ENCODE results near the gene SBNO2. TPM values are rescaled to one million over a fixed set of nuclear protein-coding genes. Genes with fewer than 3 reads are reported as not detected.

Gene SBNO2, protein sequence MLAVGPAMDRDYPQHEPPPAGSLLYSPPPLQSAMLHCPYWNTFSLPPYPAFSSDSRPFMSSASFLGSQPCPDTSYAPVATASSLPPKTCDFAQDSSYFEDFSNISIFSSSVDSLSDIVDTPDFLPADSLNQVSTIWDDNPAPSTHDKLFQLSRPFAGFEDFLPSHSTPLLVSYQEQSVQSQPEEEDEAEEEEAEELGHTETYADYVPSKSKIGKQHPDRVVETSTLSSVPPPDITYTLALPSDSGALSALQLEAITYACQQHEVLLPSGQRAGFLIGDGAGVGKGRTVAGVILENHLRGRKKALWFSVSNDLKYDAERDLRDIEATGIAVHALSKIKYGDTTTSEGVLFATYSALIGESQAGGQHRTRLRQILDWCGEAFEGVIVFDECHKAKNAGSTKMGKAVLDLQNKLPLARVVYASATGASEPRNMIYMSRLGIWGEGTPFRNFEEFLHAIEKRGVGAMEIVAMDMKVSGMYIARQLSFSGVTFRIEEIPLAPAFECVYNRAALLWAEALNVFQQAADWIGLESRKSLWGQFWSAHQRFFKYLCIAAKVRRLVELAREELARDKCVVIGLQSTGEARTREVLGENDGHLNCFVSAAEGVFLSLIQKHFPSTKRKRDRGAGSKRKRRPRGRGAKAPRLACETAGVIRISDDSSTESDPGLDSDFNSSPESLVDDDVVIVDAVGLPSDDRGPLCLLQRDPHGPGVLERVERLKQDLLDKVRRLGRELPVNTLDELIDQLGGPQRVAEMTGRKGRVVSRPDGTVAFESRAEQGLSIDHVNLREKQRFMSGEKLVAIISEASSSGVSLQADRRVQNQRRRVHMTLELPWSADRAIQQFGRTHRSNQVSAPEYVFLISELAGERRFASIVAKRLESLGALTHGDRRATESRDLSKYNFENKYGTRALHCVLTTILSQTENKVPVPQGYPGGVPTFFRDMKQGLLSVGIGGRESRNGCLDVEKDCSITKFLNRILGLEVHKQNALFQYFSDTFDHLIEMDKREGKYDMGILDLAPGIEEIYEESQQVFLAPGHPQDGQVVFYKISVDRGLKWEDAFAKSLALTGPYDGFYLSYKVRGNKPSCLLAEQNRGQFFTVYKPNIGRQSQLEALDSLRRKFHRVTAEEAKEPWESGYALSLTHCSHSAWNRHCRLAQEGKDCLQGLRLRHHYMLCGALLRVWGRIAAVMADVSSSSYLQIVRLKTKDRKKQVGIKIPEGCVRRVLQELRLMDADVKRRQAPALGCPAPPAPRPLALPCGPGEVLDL (N-terminal part only)
- 48.6 and 75.7 TPM in 2 replicates for total RNA-seq

DNA sequence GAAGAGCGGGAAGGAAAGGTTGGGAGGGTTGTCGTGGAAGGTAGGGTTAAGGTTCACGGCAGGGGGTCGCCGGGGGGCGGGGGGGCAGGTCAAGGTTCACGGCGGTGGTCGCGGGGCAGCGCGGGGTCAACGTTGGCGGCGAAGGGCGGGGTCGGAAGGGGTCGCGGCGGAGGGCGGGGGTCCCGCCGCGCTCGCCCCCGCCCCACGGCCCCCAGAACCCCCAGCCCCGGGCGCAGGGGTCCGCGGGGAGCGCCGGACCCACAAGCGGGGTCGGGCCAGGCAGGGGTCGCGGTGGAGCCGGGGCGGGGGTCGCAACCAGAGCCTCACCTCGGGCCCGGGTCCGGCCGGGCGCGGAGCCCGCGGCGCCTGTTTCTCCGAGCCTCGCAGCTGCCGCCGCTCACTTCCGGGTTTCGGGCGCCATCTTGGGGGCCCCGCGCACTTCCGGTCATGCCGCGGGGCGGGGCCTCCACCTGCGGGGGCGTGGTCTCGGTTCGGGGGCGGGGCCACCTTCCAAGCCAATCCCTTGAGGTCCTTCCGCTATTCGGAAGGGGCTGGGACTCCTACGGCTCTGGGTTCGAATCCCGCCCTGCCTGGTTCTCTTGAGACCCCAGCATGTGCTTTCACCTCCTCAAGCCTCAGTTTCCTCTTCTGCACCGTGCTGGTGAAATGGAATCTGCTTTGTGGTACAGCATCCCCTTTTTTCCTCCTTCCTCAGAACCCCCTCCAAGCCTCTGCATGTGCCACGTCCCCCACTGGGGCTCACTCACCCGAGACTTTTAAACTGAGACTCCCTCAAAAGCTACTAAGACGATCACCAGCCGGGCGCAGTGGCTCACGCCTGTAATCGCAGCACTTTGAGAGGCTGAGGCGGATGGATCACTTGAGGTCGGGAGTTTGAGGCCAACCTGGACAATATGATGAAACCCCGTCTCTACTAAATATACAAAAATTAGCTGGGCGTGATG, at the start of gene SBNO2:
Gene SBNO2 (minus strand): TSS at position 424 of the 965 bp plus-strand sequence. CDS start 19,992 bp downstream, outside the sequence.

GRCh38 chr19:1205114-1206099, 31.3 kb upstream of the SBNO2 start, which contains the start of gene STK11:
Gene STK11 (plus strand): TSS chr19:1205778. CDS start chr19:1206914, 1,136 bp downstream.

GRCh38 chr19:1103708-1104310, 70.3 kb downstream of the SBNO2 start, which contains the start of gene GPX4:
Gene GPX4 (plus strand): TSS chr19:1103994. CDS start chr19:1104044, 50 bp downstream.

GRCh38 chr19:1094978-1095701, 78.9 kb downstream of the SBNO2 start, which contains the start of gene POLR2E:
Gene POLR2E (minus strand): TSS chr19:1095375. CDS start chr19:1095315, 60 bp downstream.

GRCh38 chr19:1066748-1067340, 107.2 kb downstream of the SBNO2 start, which contains the start of gene ARHGAP45:
Gene ARHGAP45 (plus strand): TSS chr19:1067167. CDS start chr19:1067406, 239 bp downstream.

Other genes with a start within 250 kb of the SBNO2 start
- gene ARID3A, start 248.2 kb downstream of the SBNO2 start, total RNA-seq, result 22.1 and 24.1 TPM in 2 replicates
- 91.8 and 108 TPM in 2 replicates for gene WDR18, start 189.9 kb downstream of the SBNO2 start, total RNA-seq
- gene GRIN3B, start 173.8 kb downstream of the SBNO2 start, total RNA-seq, result 0.49 and 2.5 TPM in 2 replicates
- 165 and 187 TPM in 2 replicates for gene TMEM259, start 153.1 kb downstream of the SBNO2 start, total RNA-seq
- not detected in 2 replicates for gene RNU6-2, start 152.7 kb downstream of the SBNO2 start, total RNA-seq
- 407 and 539 TPM in 2 replicates for gene CNN2, start 147.7 kb downstream of the SBNO2 start, total RNA-seq
- 25.1 and 37.0 TPM in 2 replicates for gene ABCA7, start 134.2 kb downstream of the SBNO2 start, total RNA-seq
- 3.1 and 4.8 TPM in 2 replicates for gene ARHGAP45, start 107.1 kb downstream of the SBNO2 start, total RNA-seq
- gene POLR2E, start 78.9 kb downstream of the SBNO2 start, total RNA-seq, result 264 and 284 TPM in 2 replicates
- 420 and 659 TPM in 2 replicates for gene GPX4, start 70.3 kb downstream of the SBNO2 start, total RNA-seq
- gene STK11, start 31.5 kb upstream of the SBNO2 start, total RNA-seq, result 84.1 and 84.6 TPM in 2 replicates
- gene CBARP, start 63.7 kb upstream of the SBNO2 start, total RNA-seq, result 5.1 and 6.1 TPM in 2 replicates
- 145 and 173 TPM in 2 replicates for gene ATP5F1D, start 67.5 kb upstream of the SBNO2 start, total RNA-seq
- gene MIDN, start 74.3 kb upstream of the SBNO2 start, total RNA-seq, result 47.1 and 61.0 TPM in 2 replicates
- gene CIRBP, start 95.1 kb upstream of the SBNO2 start, total RNA-seq, result 119 and 190 TPM in 2 replicates
- gene FAM174C, start 101.3 kb upstream of the SBNO2 start, total RNA-seq, result 92.3 and 109 TPM in 2 replicates
- gene EFNA2, start 111.6 kb upstream of the SBNO2 start, total RNA-seq, result 0.65 and 2.3 TPM in 2 replicates
- gene NDUFS7, start 209.6 kb upstream of the SBNO2 start, total RNA-seq, result 172 and 183 TPM in 2 replicates
- gene GAMT, start 227.3 kb upstream of the SBNO2 start, total RNA-seq, result 21.5 and 44.2 TPM in 2 replicates
- 71.4 and 138 TPM in 2 replicates for gene DAZAP1, start 233.3 kb upstream of the SBNO2 start, total RNA-seq